Gastrocnemius medialis (tissue), 4 donors: ENCODE data around the gene MALAT1. TPM values are rescaled to one million over a fixed set of nuclear protein-coding genes. Genes with fewer than 3 reads are reported as not detected.

Experiments
- ATAC-seq, 2 donors: fragments of 150-250 bp; one replicate each; pipeline ENCODE4 v1.9.1; 2016
- DNase-seq, 2 donors: peaks; one replicate each; pipeline ENCODE4 v3.0.0-alpha.2; 2019
- H3K27ac ChIP-seq, 4 donors: fragments of 200-600 bp; sonication (generic); 1 replicate in 1 of 4; 2 replicates in 3 of 4; pipeline ENCODE4 v1.5.1; 2016 to 2018; ENCODE audit warnings: mild to moderate bottlenecking in 2 of 4, moderate library complexity in 1 of 4
- H3K27me3 ChIP-seq, 3 donors: fragments of 200-600 bp; sonication (generic) in 2 of 3; 1 replicate in 1 of 3; 2 replicates in 2 of 3; pipeline versions ENCODE4 v1.5.1 to v1.6.0; 2016 to 2019; ENCODE audit warnings: mild to moderate bottlenecking in 1 of 3, moderate library complexity in 1 of 3
- H3K36me3 ChIP-seq, 2 donors: fragments of 200-600 bp; sonication (generic) in 1 of 2; one replicate each; pipeline ENCODE4 v1.5.1; 2017 to 2018
- H3K4me1 ChIP-seq, 2 donors: fragments of 200-600 bp; sonication (generic) in 1 of 2; one replicate each; pipeline ENCODE4 v1.5.1; 2016 to 2017; ENCODE audit warnings: mild to moderate bottlenecking in 2 of 2
- H3K4me3 ChIP-seq, 4 donors: fragments of 200-600 bp; sonication (generic) in 3 of 4; 1 replicate in 1 of 4; 2 replicates in 3 of 4; pipeline ENCODE4 v1.5.1; 2016 to 2019; ENCODE audit warnings: mild to moderate bottlenecking in 2 of 4
- H3K9me3 ChIP-seq, 3 donors: fragments of 200-600 bp; sonication (generic) in 2 of 3; 1 replicate in 1 of 3; 2 replicates in 2 of 3; pipeline ENCODE4 v1.5.1; 2016 to 2019
- CTCF ChIP-seq, 5 experiments: fragments of 450-650 bp in 3 of 5; fragments of 200-600 bp in 2 of 5; sonication (generic) in 2 of 5; IDR thresholded peaks in 4 of 5; conservative IDR thresholded peaks in 1 of 5; 1 replicate in 4 of 5; 2 replicates in 1 of 5; pipeline ENCODE4 v1.5.1; 2016 to 2019; ENCODE audit warnings: antibody characterized with exemption in 5 of 5, mild to moderate bottlenecking in 3 of 5, moderate library complexity in 3 of 5
- POLR2A ChIP-seq, 2 donors: fragments of 450-650 bp; IDR thresholded peaks; one replicate each; pipeline ENCODE4 v1.6.1; 2017; ENCODE audit warnings: antibody characterized with exemption in 2 of 2, mild to moderate bottlenecking in 2 of 2, moderate library complexity in 2 of 2
- in situ Hi-C, 4 donors: fragments of 200-750 bp; cut with MboI; loops; one replicate each; pipeline versions ENCODE4 v1.15.0 to v1.8.0; 2017; ENCODE audit warnings: low sequenced_read_pairs in 4 of 4
- intact Hi-C: fragments of 100-400 bp; cut with DNase I; formaldehyde crosslinking; loops from one replicate; pipeline ENCODE4 v1.15.1; 2023; ENCODE audit warnings: low total_unique reads
- total RNA-seq, 4 donors: library from RNA; depleted of rRNA; stranded (reverse); fragments of >200 nt; gene quantifications; one replicate each; pipeline versions ENCODE4 v1.1.0 to v1.2.3, GENCODE V29; 2016

Gene MALAT1
- total RNA-seq, 4 donors from 2014 or later: 874 to 6,745 (median 1,938) TPM

DNA sequence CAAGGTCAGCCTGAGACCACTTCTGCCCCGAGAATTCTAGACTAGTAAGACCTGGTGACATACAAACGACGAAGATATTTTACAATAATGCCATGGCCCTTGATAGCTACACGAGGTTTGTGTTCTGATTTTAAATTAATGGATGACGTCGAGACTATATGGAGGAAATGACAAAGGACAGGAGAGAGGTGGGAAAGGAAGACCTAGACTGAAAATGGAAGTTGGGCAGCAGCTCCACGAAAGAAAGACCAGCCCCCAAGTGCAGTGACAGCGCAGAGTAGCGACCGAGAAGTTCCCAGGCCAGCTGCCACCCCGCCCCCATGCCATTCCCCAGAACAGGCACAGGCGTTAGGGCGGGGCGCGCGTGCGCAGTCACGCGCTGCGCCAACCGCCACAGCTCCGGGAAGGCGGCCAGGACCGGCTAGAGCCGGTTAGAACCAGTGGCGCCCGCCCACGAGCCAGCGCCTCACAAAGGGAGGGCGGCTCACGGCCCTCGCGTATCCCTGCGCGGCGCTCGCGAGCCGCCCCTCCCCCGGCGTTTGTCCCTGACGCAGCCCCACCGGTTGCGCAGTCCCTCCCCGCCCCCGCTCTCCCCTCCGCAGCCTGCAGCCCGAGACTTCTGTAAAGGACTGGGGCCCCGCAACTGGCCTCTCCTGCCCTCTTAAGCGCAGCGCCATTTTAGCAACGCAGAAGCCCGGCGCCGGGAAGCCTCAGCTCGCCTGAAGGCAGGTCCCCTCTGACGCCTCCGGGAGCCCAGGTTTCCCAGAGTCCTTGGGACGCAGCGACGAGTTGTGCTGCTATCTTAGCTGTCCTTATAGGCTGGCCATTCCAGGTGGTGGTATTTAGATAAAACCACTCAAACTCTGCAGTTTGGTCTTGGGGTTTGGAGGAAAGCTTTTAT is 1.5 kb upstream of the MALAT1 start:
- DNase-seq: peak; percentile 98 to 99
- in situ Hi-C loops: no loop called here
- intact Hi-C loops: loop anchor here (1.0 to 2.0 kb wide), 3 partner anchors 10 to 75 kb away; partner anchors contain the start of gene NEAT1

DNA sequence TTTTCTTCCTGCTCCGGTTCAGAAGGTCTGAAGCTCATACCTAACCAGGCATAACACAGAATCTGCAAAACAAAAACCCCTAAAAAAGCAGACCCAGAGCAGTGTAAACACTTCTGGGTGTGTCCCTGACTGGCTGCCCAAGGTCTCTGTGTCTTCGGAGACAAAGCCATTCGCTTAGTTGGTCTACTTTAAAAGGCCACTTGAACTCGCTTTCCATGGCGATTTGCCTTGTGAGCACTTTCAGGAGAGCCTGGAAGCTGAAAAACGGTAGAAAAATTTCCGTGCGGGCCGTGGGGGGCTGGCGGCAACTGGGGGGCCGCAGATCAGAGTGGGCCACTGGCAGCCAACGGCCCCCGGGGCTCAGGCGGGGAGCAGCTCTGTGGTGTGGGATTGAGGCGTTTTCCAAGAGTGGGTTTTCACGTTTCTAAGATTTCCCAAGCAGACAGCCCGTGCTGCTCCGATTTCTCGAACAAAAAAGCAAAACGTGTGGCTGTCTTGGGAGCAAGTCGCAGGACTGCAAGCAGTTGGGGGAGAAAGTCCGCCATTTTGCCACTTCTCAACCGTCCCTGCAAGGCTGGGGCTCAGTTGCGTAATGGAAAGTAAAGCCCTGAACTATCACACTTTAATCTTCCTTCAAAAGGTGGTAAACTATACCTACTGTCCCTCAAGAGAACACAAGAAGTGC is 661 bp upstream of the MALAT1 start:
- peak overlapping the region; percentile 91 to 99 (median 94) for H3K27ac ChIP-seq
- DNase-seq (peak in 1 of 2 donors; percentile 58), ATAC-seq (peak; percentile 21 to 22)
- TF ChIP-seq POLR2A (IDR thresholded peaks at IDR 0.05) (no peak), CTCF (IDR thresholded peaks at IDR 0.05 in 4 of 5, conservative IDR thresholded peaks at IDR 0.05 in 1 of 5) (no peak)
- in situ Hi-C loops (no loop called here), intact Hi-C loops (no loop called here)
- H3K4me1 ChIP-seq: peaks cover 35 to 39% of the 10 kb centered on the region in 2 donors
- H3K9me3 ChIP-seq: no peaks in the 10 kb centered on the region
- peak overlapping the region; percentile 81 to 93 (median 91) for H3K4me3 ChIP-seq
- H3K27me3 ChIP-seq: no peaks in the 10 kb centered on the region
- peaks cover 9 to 34% of the 10 kb centered on the region in 2 donors for H3K36me3 ChIP-seq

More for the DNA sequence above, 1.5 kb upstream of the MALAT1 start:
- H3K9me3 ChIP-seq: no peaks in the 10 kb centered on the region
- H3K27ac ChIP-seq: peak overlapping the region; percentile 93 to 99 (median 96)
- no peaks in the 10 kb centered on the region for H3K27me3 ChIP-seq
- ATAC-seq: peak; percentile 51 to 57
- H3K4me1 ChIP-seq: peaks cover 43 to 47% of the 10 kb centered on the region in 2 donors
- H3K4me3 ChIP-seq: peak overlapping the region; percentile 81 to 93 (median 91)
- TF ChIP-seq POLR2A (IDR thresholded peaks at IDR 0.05) (peak in 1 of 2 donors; percentile 96), CTCF (IDR thresholded peaks at IDR 0.05 in 4 of 5, conservative IDR thresholded peaks at IDR 0.05 in 1 of 5) (peak in 1 of 5 experiments; percentile 46)
- H3K36me3 ChIP-seq: peaks cover 4 to 26% of the 10 kb centered on the region in 2 donors

- in situ Hi-C loops (no loop called here), intact Hi-C loops (no loop called here)
- H3K36me3 ChIP-seq: peaks cover 13 to 39% of the 10 kb centered on the region in 2 donors
- peak overlapping the region; percentile 81 to 93 (median 91) for H3K4me3 ChIP-seq
- DNase-seq (no peak), ATAC-seq (no peak)
- TF ChIP-seq CTCF (IDR thresholded peaks at IDR 0.05 in 4 of 5, conservative IDR thresholded peaks at IDR 0.05 in 1 of 5): no peak
- TF ChIP-seq POLR2A (IDR thresholded peaks at IDR 0.05): no peak
- H3K4me1 ChIP-seq: peaks cover 30 to 34% of the 10 kb centered on the region in 2 donors
- peak overlapping the region; percentile 91 to 99 (median 94) for H3K27ac ChIP-seq
- H3K27me3 ChIP-seq: no peaks in the 10 kb centered on the region
- H3K9me3 ChIP-seq: no peaks in the 10 kb centered on the region
These were observed 193 bp upstream of the MALAT1 start for GRCh38 chr11:65498727-65498976.

DNA sequence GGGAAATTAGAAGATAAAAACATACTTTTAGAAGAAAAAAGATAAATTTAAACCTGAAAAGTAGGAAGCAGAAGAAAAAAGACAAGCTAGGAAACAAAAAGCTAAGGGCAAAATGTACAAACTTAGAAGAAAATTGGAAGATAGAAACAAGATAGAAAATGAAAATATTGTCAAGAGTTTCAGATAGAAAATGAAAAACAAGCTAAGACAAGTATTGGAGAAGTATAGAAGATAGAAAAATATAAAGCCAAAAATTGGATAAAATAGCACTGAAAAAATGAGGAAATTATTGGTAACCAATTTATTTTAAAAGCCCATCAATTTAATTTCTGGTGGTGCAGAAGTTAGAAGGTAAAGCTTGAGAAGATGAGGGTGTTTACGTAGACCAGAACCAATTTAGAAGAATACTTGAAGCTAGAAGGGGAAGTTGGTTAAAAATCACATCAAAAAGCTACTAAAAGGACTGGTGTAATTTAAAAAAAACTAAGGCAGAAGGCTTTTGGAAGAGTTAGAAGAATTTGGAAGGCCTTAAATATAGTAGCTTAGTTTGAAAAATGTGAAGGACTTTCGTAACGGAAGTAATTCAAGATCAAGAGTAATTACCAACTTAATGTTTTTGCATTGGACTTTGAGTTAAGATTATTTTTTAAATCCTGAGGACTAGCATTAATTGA is 1.0 kb downstream of the MALAT1 start:
- Histone ChIP-seq H3K4me1 (peaks cover 28 to 30% of the 10 kb centered on the region in 2 donors), H3K9me3 (no peaks in the 10 kb centered on the region), H3K4me3 (peak overlapping the region; percentile 81 to 93 (median 91)), H3K27ac (peak overlapping the region; percentile 91 to 99 (median 94)), H3K36me3 (peaks cover 24 to 51% of the 10 kb centered on the region in 2 donors), H3K27me3 (no peaks in the 10 kb centered on the region)
- no peak for DNase-seq
- in situ Hi-C loops: loop anchor here in 1 of 4 donors (10.0 kb wide), 1 partner anchor 75 kb away; the partner anchor contains the start of gene NEAT1
- intact Hi-C loops: no loop called here
- ATAC-seq: no peak
- TF ChIP-seq CTCF (IDR thresholded peaks at IDR 0.05 in 4 of 5, conservative IDR thresholded peaks at IDR 0.05 in 1 of 5) (no peak), POLR2A (IDR thresholded peaks at IDR 0.05) (no peak)
